NCI-H510A treated with DMSO at 0.1 percent for 48 hours (cell line): Measurements from ENCODE around the gene ZNF688.
"Not testable (repeated sequence)": the region's sequence is repeated elsewhere in the genome, so short reads cannot be mapped to it uniquely, and the experiment has no call there.

Source experiments
- DNase-seq: peaks from one replicate; lab custom pipeline; 2025; lab: John Stamatoyannopoulos, UW

The ZNF688 gene

GRCh38 chr16:30557707-30557956, 13.9 kb downstream of the ZNF688 start:
- no peak for DNase-seq

GRCh38 chr16:30556125-30556473, 15.4 kb downstream of the ZNF688 start:
- DNase-seq = no peak

DNA sequence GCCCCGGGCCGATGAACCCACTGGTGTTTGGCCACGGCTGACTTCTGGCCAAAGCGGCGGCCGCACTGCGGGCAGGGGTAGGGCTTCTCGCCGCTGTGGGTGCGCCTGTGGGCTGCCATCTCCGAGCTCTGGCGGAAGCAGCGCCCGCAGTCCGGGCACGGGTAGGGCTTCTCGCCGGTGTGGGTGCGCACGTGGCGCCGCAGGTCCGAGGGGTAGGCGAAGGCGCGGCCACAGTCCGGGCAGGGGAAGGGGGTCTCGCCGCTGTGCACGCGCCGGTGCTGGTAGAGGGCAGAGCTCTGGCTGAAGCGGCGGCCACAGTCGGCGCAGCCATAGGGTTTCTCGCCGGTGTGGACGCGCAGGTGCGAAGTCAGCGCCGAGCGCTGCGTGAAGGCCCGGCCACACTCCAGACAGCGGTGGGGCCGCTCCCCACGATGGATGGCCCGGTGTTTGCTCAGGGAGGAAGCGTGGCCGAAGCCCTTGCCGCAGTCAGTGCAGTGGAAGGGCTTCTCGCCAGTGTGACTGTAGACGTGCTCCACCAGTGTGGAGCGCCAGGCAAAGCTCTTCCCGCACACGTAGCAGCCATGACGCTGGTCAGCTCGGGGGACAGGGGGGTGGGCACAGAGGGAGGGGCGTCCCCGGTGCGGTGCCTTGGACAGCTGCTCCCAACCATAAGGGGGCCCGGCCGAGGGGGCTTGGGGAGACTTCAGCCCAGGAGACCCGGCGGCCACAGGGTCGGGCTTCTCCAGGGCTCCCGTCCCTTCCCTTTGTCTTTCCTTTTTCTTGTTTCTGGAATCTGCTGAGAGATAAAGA, 16.0 kb downstream of the ZNF688 start:
- DNase-seq = no peak

DNA sequence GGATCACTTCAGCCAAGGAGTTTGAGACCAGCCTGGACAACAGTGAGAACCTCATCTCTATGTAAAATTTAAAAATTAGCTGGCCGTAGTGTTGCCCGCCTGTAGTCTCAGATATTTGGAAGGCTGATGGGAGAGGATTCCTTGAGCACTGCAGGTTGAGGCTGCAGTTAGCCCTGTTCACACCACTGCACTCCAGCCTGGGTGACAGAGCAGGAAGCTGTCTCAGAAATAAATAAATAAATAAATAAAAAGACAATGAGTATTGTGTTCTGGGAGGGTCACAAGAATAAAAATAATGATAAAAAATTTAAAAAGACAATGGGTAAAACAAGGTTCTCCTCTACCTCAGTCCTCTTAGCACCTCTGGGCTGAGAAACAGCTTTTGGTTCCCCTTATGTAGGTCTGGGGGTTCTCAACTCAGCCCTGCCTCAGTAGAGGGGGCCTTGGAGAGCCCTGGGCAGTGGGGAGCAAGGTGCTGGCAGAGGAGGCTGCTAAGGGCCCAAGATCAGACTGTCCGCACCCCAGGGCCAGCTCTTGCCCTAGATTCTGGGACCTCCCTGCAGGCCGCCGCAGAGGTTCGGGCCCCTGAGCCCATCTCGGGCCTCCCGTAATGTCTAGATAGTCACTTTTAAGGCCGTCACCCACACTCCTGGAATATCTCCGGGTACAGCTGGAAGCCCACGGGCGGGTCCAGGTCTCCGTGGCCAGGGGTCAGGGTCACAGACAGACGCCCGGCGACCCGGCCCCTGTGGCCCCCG, 16.8 kb downstream of the ZNF688 start:
- DNase-seq = no peak

DNA sequence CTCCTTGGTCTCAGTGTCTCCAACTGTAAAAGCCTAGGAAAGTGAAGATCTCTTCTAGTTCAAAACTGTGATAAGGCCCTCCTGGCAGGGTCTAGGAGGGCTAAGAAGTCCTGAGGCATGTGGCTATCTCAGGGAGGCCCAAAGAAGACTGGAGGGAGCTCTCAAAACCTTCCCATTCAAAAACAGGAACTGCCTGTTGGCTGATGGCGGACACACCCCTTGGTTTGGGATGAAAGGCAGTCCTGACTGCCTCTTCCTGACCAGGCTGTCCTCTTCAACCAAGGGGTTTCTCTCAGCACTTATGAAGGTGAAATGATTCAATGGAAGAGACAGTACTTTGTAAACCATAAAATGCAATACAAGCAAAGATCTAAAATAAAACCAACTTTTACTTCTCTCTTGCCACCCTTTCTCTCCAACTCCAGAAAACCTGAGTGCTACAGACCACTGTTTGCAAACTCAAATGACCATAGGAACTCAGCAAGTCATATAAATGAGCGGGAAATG, 18.1 kb downstream of the ZNF688 start:
- no peak for DNase-seq

DNA sequence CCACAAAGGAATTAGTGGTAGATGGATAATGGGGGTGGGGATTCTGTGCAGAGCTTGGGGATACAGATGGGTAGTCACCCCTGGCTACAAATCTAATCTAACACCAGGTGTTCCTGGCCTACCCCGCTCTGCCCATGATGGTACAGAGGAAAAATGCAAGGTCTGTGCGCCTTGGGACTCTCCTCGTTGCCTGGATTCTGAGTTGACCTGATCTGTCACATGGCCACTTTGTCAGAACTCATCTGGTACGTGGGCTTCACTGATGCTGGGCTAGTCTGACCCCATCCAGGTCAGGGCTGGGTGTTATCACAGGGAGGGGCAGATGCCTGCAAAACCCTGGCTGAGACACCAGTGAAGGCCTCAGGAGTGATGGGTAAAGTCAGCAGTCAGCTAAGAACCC, 18.6 kb downstream of the ZNF688 start:
- DNase-seq = no peak

- no peak for DNase-seq
These were observed 19.7 kb downstream of the ZNF688 start for GRCh38 chr16:30551781-30552180.

- DNase-seq = no peak
These were observed 22.9 kb downstream of the ZNF688 start for GRCh38 chr16:30548416-30549253.

DNA sequence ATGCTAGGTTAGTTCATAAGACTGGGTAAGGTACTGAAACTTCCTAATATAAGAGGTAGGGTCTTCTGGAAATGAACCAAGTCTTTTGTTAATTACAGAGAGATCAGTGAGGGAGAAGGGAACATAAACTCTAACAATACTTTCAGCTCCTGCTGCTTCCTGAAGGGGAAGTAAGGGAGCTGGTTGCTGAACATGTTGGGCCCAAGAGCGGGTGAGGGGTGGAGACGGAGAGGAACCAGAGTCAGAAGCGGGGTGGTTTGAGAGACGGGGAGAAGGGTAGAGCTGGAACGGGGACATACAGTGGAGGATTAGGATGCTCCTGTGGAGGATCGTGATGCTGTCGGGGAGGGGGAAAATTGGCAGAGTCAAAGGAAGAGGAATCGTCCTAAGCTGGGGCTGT, 25.4 kb downstream of the ZNF688 start:
- no peak for DNase-seq

DNA sequence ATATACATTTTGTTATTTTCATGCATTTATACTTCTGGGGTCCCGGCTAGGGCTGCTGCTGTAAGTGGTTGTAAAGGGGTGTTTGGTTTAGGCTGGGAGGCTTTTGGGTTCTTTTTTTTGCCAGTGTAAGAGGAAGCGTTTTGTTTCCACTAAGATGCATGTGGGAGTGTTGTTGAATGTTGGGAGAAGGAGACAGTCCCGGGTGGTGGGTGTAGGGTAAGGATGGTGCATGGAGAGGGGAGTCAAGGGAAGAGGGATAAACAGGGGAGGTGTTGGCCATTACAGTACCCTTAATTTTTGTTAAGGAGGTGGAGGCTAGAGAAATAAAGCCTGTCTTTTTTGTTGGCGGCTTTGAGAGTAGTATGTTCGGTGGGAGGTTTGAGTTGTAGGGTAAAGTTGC, 28.4 kb downstream of the ZNF688 start:
- no peak for DNase-seq

DNA sequence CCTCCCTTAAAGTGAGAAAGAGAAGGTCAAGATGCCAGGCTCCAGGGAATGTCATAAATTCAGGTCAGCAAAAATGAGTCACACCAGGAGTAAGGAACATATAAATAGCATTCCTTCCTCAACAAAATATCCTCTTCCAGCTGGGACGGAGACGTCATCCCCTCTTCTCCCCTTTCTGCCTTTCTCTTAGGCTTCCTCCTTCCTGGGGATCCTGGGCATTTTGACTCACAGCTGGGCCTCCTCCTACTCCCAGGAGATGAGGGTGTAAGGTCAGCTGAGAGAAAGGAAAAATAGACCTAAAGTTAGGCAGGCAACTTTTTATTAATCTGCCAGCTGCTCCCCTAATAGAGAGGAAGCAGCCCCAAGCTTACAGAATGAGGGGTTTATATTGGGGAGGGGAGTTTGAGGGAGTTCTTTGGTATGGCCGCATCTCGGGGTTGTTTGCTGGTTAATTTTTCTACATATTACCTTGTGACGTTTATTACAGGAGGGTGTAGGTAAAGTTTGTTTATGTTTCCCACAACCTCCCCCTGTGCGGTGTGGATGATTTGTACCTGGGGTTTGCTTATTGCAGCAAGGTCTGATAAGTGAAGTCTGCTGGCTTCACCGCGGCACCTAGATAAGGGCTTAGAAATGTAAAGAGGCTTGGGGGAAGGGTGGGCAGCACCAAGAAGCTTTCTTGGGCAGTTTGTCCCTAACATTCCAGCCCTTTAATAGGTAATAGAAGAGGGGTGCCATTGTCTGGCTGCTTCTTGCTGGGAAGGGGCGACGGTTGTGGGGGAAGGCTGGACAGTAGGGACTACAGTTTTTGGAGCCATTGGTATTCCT, 29.8 kb downstream of the ZNF688 start:
- DNase-seq = no peak

DNA sequence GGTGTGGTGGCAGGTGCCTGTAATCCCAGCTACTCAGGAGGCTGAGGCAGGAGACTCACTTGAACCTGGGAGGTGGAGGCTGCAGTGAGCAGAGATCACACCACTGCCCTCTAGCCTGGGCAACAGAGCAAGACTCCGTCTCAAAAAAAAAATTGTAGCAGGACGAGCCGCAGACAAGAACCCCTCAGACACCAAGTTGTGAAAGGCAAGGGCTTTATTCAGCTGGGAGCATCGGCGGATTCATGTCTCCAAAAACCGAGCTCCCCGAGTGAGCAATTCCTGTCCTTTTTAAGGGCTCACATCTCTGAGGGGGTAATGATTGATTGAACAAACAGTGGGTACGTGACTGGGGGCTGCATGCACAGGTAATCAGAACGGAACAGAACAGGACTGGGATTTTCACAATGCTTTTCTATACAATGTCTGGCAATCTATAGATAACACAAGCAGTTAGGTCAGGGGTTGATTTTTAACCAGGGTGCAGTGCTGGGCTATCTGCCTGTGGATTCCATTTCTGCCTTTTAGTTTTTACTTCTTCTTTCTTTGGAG, 30.5 kb downstream of the ZNF688 start:
- DNase-seq = not testable (repeated sequence)

- DNase-seq = not testable (repeated sequence)
These were observed 31.5 kb downstream of the ZNF688 start for GRCh38 chr16:30539986-30540526.

DNA sequence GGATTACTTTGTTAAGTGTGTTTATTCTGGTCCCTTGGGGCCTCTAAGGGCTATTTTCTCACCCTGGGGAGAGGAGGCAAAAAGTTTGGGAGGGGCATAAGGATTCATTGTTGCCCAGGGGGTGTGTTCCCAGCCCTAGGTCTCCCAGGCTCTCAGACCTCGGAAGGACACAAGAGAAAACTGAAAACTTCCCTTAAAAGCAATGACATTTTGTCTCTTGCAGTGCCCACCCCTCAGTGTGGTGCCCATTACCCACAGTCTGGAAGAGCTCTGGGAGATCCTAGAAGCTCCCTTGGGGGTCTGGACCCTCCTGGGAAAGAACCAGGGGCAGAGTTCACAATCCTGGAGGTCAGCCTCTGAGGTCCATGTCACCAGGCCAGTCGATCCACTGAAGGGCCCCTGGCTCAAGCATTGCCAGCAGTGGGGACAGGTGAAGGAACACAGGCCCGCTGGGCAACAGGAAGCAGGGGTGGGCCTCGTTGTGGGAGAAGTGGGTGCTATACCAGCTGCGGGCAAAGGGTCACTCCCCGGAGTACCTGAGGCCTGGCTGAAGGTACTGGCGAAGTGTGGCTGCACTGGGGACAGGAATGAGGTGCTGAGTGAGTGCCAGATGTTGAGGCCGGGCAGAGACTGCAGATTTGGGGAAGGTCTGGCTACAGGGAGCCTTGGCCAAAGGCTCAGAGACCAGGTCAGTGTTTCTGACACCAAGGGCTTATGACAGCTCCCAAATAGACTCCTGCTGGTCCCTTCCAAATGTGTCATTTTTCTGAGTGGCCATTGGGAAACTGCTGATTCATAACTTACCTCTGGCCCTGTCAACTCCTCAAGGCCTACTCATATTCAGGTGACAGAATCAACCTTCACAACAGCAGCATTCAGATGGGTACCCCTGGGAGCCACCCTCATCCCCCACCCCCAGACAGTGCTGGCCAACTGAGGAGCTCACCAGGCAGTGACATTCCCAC, 32.2 kb downstream of the ZNF688 start:
- no peak for DNase-seq

DNA sequence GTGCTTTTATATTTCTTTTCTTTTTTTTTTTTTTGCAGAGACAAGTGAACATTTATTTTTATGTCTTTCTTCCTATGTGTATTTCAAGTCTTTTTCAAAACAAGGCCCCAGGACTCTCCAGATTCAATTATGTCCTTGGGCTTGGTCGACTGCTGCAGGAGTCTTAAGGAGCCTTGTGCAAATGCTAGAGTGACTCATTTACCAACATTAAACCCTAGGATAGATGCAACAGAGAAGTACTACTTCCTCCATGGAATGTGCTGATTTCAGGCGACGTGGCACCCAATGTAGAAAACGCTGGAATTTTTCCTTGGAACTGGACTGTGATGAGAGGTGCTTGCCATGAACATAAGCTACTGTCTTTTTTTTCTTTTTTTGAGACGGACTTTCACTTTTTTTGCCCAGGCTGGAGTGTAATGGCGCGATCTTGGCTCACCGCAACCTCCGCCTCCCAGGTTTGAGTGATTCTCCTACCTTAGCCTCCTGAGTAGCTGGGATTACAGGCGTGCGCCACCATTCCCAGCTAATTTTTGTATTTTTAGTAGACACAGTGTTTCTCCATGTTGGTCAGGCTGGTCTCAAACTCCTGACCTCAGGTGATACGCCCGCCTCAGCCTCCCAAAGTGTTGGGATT, 35.0 kb downstream of the ZNF688 start:
- not testable (repeated sequence) for DNase-seq

DNA sequence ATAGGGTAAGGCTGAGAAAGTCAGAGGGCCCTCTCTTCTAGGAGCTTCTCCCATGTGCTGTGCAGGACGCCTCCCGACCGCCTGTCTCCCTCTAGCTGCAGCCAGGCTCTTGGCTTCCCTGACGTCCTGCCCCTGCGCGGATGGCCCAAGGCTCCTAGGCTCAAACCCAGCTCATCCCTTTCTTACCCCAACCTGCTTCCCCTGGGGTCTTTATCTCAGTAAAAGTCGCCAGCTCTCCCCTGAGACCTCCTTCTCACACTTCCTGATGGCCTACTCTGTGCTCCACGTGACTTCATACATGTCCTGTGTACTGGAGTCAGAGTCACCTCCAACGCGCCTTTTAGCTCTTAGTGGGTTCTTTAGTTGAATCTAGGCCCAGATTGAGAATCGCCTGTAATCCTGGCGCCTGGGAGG, 35.7 kb downstream of the ZNF688 start:
- DNase-seq = peak; percentile 88

DNA sequence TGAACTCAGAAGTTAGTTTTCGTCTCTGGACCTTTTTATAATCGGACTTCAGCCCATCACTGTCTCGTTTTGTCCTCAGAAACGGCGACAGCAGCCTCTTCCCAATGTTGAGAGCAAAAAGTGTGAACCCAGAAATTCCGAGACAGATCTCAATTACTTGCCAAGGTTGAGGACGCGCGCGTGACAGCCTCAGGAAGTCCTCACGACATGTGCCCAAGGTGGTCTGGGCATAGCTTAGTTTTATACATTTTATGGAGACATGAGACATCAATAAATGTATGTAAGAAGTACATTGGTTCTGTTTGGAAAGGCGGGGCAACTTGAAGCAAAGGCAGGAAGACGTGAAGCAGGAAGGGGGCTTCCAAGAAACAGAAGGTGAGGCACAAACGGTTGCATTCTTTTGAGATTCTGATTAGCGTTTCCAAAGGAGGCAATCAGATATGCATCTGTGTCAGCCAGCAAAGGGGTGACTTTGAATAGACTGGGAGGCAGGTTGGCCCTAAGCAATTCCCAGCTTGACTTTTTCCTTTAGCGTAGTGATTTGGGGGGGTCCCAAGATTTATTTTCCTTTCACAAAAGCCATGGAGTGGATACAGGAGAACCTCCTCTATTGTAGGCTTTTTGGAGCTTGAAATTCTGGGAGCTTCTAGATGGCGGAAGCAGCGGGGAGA, 36.3 kb downstream of the ZNF688 start:
- peak; percentile 95 for DNase-seq

DNA sequence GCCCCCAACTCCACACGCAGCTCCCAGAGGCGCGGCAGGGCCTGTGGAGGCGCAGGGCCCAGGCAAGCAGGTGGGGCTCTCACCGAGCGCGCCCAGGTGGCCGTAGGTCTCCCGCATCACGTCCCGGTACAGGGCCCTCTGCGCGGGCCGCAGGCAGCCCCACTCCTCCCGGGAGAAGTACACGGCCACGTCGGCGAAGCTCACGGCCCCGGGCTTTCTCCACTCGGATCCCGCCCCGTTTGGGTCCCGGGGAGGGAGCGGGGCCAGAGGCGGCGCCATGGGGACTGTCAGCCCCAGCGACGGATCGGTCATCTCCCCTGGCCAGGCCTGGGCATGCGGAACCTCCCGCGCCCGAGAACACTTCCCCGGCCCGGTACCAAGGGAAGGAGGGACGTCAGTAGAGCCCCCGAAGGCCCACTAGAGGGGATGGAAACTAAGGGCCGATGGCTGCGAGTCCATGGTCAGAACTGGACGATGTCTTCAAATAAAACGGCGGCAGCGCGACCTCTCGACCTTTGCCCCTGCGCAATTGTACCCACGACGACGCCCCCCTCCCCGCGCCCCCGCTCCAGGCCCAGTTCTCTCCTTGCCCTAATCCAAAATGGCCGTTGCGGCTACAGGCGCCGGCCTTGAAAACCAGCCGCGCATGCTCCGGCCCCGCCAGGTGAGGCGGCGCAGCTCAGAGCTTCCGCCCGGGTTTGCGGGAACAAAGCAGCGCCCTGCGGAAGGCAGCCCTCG, 37.0 kb downstream of the ZNF688 start, which contains the start of gene ZNF747:
TSS of gene ZNF747 (minus strand) at position 491 of the 738 bp plus-strand sequence. CDS start at position 312, 179 bp downstream.
- peak; percentile 95 for DNase-seq
